PFSK-1 (cell line): ENCODE data around the gene RPRD1B.

ENCODE experiments used
- POLR2AphosphoS5 ChIP-seq: IDR thresholded peaks from 2 replicates; pipeline ENCODE4 v1.6.1; 2012; ENCODE audit warnings: low read depth, mild to moderate bottlenecking, control low read depth, low read length, moderate library complexity
- REST ChIP-seq, 2 experiments: IDR thresholded peaks; 2 replicates each; pipeline versions ENCODE4 v1.6.1 to v1.8.0; 2011 to 2012; ENCODE audit warnings: low read depth in 2 of 2, low read length in 2 of 2, control low read depth in 1 of 2, inconsistent platforms in 1 of 2, mild to moderate bottlenecking in 1 of 2, moderate library complexity in 1 of 2; ENCODE audit not compliant: insufficient read depth in 1 of 2
- SIN3A ChIP-seq: IDR thresholded peaks from 2 replicates; pipeline ENCODE4 v1.6.1; 2012; ENCODE audit warnings: mild to moderate bottlenecking, low read length, moderate library complexity, borderline replicate concordance; ENCODE audit not compliant: insufficient read depth

DNA sequence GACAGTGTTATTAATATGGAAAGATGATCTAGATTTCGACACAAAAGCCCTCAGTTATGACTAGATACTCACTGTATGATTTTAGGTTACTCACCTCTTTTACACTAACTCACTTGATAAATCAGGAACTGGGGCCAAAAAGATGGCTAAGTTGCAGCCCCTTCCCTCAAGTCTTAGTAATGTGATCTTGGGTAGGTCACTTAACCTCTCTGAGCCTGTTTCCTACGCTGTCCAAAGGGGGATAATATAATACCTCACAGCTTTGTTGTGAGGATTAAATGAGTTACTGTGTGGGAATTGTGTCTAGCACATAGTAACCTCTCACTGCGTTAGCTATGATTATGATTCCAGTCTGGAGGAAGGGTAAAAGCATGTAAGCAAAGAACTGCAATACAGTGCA lies 1.6 kb upstream of the RPRD1B start:
- TF ChIP-seq REST (IDR thresholded peaks at IDR 0.05; ENCODE audit: insufficient read depth in 1 of 2, low read depth in 2 of 2, low read length in 2 of 2) (no peak), POLR2AphosphoS5 (no peak), SIN3A (no peak)
